ENCODE results near the gene REG1A. TPM values are rescaled to one million over a fixed set of nuclear protein-coding genes. Genes with fewer than 3 reads are reported as not detected.

The REG1A gene
- total RNA-seq, 1 experiment from 2014 or later = not detected

DNA sequence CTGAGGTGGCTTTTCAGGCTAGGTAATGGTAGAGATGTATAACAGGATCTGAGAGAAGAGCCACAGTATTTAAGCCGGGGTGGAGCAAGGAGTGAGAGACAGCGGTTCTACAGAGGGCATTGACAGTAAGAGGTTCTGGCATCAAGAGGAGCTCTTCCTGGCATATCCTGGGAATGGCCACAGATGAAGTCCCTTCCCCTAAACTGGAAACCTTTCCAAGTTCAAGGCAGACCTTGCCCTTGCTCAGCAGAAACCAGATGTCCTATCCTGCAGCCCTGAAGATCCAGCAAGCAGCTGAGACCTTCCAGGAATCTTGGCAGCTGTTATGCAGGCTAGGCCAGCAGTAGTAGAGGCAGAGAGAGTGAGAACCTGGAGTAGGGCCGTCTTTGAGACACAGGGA, 18.1 kb downstream of the REG1A start:
- no peak overlapping the region for H3K4me3 Mint-ChIP-seq (ENCODE audit: low read depth, unreplicated experiment)
- H3K27me3 Mint-ChIP-seq (ENCODE audit: unreplicated experiment) = no peaks in the 10 kb centered on the region

DNA sequence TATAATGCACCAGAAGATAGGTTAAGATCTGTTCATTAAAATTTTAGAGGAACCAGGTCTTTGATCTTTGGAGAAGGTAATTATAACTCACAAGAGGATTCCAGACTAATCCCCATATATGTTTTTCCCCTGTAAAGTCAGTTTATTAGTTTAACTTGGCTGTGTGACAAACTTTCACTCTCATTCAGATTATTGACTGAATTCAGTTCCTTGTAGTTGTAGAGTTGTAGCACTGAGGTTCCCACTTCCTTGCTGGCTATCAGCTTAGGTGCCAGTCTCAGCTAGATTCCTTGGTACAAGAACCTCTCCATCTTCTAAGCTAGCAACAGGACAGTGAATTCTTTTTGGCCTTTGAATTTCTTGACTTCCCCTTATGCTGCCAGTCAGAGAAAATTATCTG, 19.1 kb downstream of the REG1A start:
- DNase-seq = no peak
- no peaks in the 10 kb centered on the region for H3K4me1 Mint-ChIP-seq (ENCODE audit: low read depth, unreplicated experiment)
- H3K4me3 Mint-ChIP-seq (ENCODE audit: low read depth, unreplicated experiment) = no peak overlapping the region
- H3K36me3 Mint-ChIP-seq (ENCODE audit: insufficient read depth, unreplicated experiment) = no peaks in the 10 kb centered on the region
- peaks cover 8% of the 10 kb centered on the region for H3K9me3 Mint-ChIP-seq (ENCODE audit: low read depth, unreplicated experiment)
- no peaks in the 10 kb centered on the region for H3K27me3 Mint-ChIP-seq (ENCODE audit: unreplicated experiment)
- intact Hi-C loops (cut with micrococcal nuclease; ENCODE audit: unreplicated experiment) = no loop called here
- no peak overlapping the region for H3K27ac Mint-ChIP-seq (ENCODE audit: unreplicated experiment)
- TF ChIP-seq, protein P1, sequence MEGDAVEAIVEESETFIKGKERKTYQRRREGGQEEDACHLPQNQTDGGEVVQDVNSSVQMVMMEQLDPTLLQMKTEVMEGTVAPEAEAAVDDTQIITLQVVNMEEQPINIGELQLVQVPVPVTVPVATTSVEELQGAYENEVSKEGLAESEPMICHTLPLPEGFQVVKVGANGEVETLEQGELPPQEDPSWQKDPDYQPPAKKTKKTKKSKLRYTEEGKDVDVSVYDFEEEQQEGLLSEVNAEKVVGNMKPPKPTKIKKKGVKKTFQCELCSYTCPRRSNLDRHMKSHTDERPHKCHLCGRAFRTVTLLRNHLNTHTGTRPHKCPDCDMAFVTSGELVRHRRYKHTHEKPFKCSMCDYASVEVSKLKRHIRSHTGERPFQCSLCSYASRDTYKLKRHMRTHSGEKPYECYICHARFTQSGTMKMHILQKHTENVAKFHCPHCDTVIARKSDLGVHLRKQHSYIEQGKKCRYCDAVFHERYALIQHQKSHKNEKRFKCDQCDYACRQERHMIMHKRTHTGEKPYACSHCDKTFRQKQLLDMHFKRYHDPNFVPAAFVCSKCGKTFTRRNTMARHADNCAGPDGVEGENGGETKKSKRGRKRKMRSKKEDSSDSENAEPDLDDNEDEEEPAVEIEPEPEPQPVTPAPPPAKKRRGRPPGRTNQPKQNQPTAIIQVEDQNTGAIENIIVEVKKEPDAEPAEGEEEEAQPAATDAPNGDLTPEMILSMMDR (IDR thresholded peaks at IDR 0.05; ENCODE audit: unreplicated experiment) = no peak
- BruUV-seq (replicated peaks) = no TSS peak
- CTCF ChIA-PET = no interaction called here

More for the DNA sequence above, 18.1 kb downstream of the REG1A start:
- intact Hi-C loops (cut with micrococcal nuclease; ENCODE audit: unreplicated experiment) = no loop called here
- H3K27ac Mint-ChIP-seq (ENCODE audit: unreplicated experiment) = no peak overlapping the region
- BruUV-seq (replicated peaks) = no TSS peak
- no peaks in the 10 kb centered on the region for H3K36me3 Mint-ChIP-seq (ENCODE audit: insufficient read depth, unreplicated experiment)
- TF ChIP-seq, protein P1 (IDR thresholded peaks at IDR 0.05; ENCODE audit: unreplicated experiment) = no peak
- peaks cover 5% of the 10 kb centered on the region for H3K9me3 Mint-ChIP-seq (ENCODE audit: low read depth, unreplicated experiment)
- no peak for DNase-seq
- no peaks in the 10 kb centered on the region for H3K4me1 Mint-ChIP-seq (ENCODE audit: low read depth, unreplicated experiment)
- CTCF ChIA-PET = no interaction called here

DNA sequence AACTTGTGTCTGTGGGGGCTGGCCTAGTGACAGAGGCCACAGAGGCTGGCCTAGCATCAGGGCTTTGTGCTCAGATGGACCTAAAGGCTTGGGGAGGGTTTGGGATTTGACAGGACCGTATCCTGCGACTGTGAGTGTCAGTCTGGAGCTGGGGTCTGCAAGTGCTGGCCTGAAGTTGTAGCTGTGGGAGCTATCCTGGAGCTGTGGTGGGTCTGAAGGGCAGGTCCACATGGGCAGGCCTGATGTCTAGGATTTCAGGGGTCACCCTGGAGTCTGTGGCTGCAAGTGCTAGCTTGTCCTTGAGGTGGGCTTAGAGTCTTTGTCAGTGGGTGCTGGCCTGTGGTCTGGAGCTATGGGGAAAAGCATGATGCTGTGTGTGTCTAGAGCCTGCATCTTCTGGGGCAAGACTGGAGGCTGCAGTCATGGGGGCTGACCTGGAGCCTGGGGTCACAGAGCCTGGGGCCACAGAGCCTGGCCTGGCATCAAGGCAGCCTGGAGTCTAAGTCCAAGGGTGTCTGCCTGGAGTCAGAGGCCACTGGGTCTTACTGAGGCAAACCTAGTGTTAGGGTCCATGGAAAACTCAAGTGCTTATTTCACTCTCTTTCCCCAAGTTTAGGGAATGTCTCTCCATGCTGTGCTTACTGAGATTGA, 35.7 kb downstream of the REG1A start:
- TF ChIP-seq, protein P1 (IDR thresholded peaks at IDR 0.05; ENCODE audit: unreplicated experiment) = no peak
- Mint-ChIP-seq H3K27me3 (ENCODE audit: unreplicated experiment) (no peaks in the 10 kb centered on the region), H3K4me3 (ENCODE audit: low read depth, unreplicated experiment) (no peak overlapping the region), H3K4me1 (ENCODE audit: low read depth, unreplicated experiment) (no peaks in the 10 kb centered on the region), H3K9me3 (ENCODE audit: low read depth, unreplicated experiment) (peaks cover 17% of the 10 kb centered on the region), H3K36me3 (ENCODE audit: insufficient read depth, unreplicated experiment) (no peaks in the 10 kb centered on the region), H3K27ac (ENCODE audit: unreplicated experiment) (no peak overlapping the region)
- DNase-seq = no peak
- CTCF ChIA-PET = no interaction called here
- intact Hi-C loops (cut with micrococcal nuclease; ENCODE audit: unreplicated experiment) = no loop called here
- no TSS peak for BruUV-seq (replicated peaks)

DNA sequence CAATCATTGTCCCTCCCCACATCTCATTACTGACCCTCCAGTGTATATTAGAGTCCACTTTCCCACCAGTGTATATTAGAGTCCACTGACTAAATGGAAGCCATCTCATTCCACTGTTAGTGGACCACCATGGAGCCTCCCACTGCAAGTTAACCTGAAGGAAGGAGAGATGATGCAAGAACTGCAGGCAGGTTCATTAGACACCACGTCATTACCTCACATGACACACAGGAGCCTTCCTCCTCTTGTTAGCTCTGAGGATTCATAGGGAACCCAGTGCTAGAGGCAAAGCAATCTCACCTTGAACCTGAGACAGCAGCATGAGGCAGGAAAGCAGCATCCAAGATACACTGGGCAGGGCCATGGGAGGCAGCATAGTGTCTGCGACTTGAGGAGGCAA, 38.7 kb downstream of the REG1A start:
- Mint-ChIP-seq H3K27ac (ENCODE audit: unreplicated experiment) (no peak overlapping the region), H3K36me3 (ENCODE audit: insufficient read depth, unreplicated experiment) (no peaks in the 10 kb centered on the region), H3K9me3 (ENCODE audit: low read depth, unreplicated experiment) (peaks cover 16% of the 10 kb centered on the region), H3K4me1 (ENCODE audit: low read depth, unreplicated experiment) (no peaks in the 10 kb centered on the region), H3K4me3 (ENCODE audit: low read depth, unreplicated experiment) (no peak overlapping the region), H3K27me3 (ENCODE audit: unreplicated experiment) (no peaks in the 10 kb centered on the region)
- intact Hi-C loops (cut with micrococcal nuclease; ENCODE audit: unreplicated experiment) = no loop called here
- TF ChIP-seq, protein P1 (IDR thresholded peaks at IDR 0.05; ENCODE audit: unreplicated experiment) = no peak
- BruUV-seq (replicated peaks) = no TSS peak
- DNase-seq = no peak
- CTCF ChIA-PET = no interaction called here
